NCI-H2171 treated with DMSO at 0.1 percent for 48 hours (cell line): Measurements from ENCODE around the gene NID1.
"Not testable (repeated sequence)": the region's sequence is repeated elsewhere in the genome, so short reads cannot be mapped to it uniquely, and the experiment has no call there.

Experiments
- DNase-seq: peaks from one replicate; lab custom pipeline; 2025; lab: John Stamatoyannopoulos, UW

The NID1 gene

DNA sequence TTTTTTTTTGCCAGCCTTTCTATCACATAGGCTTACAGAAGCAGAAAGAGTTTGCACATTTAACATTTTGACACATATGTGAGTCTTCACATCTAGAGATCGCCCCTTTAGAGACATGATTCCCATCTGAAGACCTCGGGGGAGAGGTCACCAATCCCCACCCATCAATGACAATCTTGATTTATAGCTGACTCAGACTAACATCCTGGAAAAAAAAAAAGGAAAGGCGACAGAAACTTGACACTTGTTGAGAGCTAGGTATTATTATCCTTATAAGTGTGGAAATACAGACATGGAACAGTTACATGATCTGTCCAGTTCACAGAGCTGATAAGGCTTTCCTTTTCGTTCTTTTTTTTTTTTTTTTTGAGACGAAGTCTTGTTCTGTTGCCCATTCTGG is 28.0 kb upstream of the NID1 start:
- no peak for DNase-seq

- DNase-seq, result no peak
Measured at GRCh38 chr1:236091933-236092318, 27.0 kb upstream of the NID1 start.

DNA sequence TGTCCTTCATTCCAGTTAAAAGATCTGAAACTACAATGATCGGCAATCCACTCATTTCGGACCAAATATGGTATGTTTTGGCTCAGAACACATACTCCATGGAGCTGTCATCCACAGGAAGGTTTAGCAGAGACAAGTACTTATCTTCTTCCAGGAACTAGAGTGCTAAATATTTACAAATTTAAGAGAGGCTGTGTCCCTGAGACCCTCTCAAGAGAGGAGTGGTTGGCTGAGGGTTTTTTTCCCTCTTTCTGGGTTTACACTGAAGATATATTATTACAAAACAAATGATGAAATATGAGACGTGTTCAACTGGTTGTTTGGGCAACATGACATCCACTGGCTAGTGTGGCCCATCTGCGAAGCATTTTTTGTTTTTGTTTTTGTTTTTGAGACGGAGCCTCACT is 25.9 kb upstream of the NID1 start:
- DNase-seq, result peak; percentile 70

- no peak for DNase-seq
Measured at GRCh38 chr1:236089046-236089773, 24.3 kb upstream of the NID1 start.

GRCh38 chr1:236086537-236086936 is 21.6 kb upstream of the NID1 start:
- DNase-seq, result no peak

DNA sequence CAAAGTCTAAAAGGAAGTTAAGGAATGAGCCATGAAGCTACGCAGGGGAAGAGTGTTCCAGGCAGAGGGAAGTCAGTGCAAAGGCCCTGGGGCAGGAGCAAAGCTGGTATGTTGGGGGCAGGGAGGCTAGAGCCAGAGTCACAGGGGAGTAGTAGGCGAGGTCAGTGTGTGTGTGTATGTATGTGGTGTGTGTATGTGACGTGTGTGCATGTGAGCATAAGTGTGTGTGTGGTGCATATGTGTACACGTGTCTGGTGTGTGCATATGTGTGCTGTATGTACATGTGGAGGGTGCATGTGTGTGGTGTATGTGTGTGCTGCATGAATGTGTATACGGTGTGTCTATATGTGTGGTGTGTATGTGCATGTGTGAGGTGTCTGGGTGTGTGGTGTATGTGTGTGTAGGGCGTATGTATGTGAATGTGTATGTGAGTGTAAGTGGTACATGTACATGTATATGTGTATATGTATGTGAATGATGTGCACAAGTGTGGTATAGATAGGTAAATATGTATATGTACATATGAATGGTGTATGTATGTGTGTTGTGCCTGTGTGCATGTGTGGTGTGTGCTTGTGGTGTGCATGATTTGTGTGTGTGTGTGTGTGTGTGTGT is 20.8 kb upstream of the NID1 start:
- DNase-seq, result no peak

DNA sequence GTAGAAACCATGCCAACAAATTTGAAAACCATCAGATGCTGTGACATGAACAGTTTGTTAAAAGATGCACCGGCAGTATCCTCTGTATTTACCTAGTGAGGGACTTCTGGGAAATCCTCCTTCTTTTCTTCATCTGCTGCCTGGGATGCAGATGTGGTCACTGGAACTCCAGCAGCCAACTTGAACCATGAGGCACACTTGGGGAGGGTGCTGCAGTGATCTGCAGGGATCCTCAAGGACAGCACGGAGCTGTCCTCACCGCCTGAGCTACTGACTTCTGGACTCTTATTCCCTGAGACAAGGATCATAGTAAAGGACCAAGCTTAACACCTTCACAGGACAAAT is 19.5 kb upstream of the NID1 start:
- no peak for DNase-seq

DNA sequence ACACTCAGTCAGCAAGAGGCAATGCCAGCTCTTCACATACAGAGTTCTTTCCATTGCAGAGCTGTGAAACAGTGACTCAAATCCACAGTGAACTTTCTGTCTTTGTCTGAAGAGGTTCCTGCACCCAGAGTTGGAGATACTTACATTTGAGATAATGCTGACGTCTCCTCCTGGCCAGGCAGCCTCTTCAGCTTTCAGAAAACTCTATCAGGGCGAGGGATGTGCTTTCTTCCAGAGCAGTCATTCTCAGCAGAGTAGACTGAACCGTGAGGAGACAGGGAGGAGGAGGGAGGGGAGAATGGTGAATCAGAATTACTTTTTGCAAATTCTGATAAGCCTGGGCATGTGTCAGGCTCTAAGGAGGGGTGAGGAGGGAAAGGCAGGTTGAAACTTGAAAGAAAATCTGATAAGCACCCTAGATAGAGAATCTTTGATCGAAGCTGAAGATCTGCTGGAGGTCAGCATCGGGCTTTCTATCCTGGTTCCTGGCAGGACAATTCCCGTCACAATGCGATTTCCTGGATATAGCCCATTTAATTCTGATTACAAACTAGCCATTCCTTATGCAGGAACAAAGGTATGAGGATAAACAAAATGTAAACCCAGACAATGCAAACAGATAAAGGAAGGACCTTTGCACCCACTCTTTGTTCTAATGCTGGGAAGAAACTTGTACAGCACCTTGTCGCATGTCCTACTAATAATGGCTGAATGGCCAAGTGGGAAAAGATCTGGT is 18.9 kb upstream of the NID1 start:
- DNase-seq, result peak; percentile 21

- DNase-seq, result no peak
Measured at GRCh38 chr1:236082526-236082925, 17.6 kb upstream of the NID1 start.

DNA sequence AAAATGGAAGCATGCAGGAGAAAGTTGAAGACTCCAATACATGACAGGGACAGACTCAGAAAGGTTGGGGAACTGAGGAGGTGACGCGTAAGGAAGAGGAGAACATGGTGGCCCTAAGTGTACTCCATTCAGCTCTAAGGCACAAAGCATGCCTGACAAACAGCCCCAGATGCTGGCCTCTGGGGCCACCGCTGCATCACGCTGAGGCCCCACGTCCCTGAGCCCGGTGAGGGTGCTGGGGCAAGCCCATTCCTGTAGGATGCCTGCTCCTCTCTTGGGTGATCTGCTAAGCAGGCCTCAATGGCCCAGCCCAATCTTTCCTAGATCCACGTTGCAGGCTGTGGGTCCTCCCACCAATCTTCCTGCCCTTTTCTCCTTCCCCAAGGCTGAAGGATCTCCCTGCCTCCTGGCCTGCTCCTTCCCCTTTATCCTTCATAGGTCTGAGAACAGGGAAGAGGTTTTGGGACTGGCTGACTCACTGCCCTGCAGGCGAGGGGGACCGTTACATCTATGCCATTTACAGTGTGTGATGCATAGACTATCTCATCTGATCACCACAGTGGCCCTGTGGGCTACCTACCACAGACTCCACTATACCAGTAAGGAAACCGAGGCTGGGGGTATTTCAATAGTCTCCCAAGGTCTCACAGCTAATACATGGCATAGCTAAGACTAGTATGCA is 16.8 kb upstream of the NID1 start:
- no peak for DNase-seq

DNA sequence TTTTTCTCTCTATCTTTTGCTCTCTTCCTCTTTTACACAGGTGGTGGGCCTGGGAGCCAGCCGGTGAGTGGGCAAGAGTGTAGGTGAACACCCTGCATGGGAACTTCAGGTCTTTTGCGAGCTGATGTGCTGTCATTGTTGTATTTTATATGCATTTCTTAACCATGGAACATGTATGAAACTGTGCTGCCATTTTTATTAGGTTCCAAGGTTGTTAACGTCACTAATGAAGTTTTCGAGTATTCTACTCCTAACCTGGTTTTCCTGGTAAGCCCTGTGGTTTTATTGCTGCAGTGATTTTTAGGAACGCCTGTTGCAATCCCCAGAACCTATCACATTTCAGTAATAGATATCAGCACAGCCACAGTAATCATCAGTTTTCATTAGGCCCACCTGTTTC is 14.8 kb upstream of the NID1 start:
- DNase-seq, result peak; percentile 82

DNA sequence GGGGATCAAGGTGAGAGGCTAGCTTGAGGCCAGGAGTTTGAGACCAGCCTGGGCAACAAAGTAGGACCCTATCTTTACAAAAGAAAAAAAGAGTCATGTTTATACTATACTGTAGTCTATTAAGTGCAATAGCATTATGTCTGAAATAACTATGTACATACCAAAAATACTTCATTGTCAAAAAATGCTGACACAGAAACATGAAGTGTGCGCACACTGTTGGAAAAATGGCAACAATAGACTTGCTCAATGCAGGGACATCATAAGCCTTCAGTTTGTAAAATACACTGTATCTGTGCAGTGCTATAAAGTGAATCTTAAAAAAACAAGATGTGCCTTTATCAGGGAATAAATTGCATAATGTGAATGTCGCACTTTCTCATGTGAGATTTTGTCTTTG is 14.1 kb upstream of the NID1 start:
- no peak for DNase-seq

GRCh38 chr1:236078077-236078476 is 13.2 kb upstream of the NID1 start:
- not testable (repeated sequence) for DNase-seq

GRCh38 chr1:236075848-236076247 is 11.0 kb upstream of the NID1 start:
- no peak for DNase-seq

DNA sequence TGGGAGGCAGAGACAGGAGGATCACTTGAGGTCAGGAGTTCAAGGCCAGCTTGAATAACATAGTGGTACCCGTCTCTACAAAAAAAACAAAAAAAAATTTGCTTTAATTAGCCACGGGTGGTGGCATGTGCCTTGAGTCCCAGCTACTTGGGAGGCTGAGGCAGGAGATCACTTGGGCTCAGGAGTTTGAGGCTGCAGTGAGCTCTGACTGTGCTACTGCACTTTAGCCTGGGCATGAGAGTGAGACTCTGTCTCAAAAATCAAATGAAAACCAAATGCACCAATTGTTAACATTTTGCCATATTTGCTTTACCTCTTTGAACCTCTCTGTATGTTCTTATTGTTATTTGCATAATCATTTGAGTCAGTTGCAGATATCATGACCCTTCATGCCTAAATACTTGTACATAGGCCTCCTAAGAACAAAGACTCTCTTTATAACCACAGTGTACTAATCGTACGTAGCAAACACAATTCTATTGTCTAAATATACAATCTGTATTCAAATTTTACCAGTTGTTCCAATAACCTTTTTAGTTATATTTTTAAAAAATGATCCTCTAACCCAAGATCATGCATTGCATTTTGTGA is 8.5 kb upstream of the NID1 start:
- DNase-seq, result no peak

DNA sequence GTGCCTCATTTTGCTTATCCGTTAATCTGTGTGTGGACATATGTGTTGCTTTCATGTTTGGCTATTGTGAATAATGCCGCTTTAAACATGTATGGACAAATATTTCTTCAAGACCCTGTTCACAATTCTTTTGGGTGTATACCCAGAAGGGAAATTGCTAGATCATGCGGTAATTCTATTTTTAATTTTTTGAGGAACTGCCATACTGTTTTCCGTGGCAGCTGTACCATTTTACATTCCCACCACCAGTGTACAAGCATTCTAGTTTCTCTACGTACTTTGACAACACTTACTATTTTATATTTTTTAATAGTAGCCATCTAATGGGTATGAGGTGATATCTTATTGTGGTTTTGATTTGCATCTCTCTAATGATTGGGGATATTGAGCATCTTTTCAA is 7.1 kb upstream of the NID1 start:
- DNase-seq, result no peak

DNA sequence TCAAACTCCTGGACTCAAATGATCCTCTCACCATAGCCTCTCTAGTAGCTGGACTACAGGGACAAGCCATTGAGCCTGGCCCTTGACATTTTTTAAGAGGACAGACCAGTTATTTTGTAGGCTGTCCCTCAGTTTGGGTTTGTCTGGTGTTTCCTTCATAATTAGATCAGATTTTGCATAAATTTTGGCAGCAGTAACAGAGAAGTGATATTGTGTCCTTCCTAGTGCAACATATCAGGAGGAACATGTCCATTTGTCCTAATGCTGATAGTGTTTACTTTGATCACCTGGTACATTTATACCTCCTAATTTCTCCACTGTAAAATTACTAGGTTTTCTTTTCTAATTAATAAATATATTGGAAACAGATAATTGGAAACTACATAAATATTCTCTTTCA is 5.9 kb upstream of the NID1 start:
- no peak for DNase-seq

GRCh38 chr1:236069796-236070195 is 4.9 kb upstream of the NID1 start:
- DNase-seq, result no peak

DNA sequence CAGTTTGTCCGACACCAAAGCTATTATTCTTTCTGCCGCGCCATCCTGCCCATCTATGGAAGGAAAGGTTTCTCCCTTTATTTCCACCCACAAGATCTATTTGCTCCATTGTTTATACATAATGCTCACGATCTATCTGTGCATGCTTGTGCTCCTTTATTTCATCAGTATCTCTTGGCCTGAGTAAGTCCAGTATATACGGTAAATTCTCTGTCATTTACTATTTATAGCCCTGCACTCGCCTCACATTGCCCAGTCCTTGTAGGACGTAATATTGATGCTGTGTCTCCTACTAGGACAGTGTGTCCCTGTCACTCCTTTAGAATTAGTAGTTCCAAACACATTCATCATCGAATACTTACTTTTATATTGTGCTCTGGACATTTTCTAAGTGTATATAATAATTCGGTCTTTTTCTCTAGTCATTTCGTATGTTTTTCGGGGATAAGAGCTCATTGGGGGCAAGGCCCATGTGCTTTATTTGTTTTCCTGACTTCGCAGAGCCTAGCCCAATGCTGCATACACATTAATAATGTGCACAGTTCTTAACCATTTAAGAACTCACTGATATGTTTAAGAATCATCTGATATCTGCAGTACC is 3.1 kb upstream of the NID1 start:
- no peak for DNase-seq

DNA sequence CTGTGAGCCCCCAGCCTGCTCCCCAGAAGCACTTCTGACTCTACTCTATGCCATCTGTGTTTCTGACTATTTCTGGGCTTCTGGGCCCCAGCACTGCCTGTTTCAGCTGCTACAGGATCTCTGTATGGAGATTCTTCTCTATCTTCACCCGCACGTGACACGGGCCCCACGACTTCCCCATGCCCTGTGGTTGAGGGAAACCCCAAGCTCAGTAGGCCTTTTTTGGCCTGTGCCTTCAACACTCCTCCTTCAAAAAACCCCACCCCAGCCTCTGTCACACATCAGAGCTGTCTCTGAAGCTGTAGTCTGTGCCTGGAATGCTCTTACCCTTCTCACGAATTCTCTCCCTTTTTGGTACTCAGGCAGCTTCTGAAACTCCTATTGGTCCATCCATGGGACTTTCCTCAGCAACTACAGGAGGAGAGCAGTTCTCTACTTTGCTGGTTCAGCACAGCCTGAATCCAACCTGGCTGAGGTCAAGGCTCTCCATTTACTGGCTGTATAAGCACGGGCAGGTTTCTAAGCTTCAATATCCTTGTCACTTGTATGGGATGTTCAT is 2.0 kb upstream of the NID1 start:
- no peak for DNase-seq

GRCh38 chr1:236066054-236066453 is 1.2 kb upstream of the NID1 start:
- DNase-seq, result no peak

DNA sequence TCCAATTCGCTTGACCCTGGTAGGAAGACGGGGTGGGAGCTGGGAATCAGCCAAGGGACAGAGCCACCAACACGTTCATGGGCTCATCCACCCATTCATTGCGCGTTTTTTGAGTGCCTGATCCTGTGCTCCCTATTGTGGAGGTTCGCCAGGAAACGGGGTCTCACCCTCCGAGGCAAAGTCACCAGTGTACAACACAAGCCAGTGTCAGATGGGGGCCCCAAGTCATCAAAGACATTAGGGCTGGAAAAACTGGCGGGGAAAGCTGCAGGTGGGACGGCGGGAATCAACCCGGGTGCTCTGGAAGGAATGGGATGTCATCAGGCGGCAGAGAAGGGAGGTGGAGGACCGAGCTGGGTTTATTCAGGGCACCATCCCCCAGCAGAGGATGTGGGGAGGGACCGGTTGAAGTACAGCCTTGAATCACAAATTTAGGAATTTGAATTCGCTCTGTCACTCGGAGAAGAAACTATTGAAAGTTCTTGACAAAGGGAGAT is 667 bp upstream of the NID1 start:
- DNase-seq, result no peak
